ENCODE results near the gene BCL2L11. TPM values are rescaled to one million over a fixed set of nuclear protein-coding genes. Genes with fewer than 3 reads are reported as not detected.
A peak's percentile ranks its signal among the peaks of the same experiment; 100 is the strongest.

The BCL2L11 gene
- total RNA-seq, 2 experiments from 2014 or later: 11.7 to 16.5 TPM

- Mint-ChIP-seq H3K36me3 (ENCODE audit: low read depth) (no peaks in the 10 kb centered on the region), H3K27ac (no peak overlapping the region), H3K4me1 (ENCODE audit: low read depth) (peaks cover 1% of the 10 kb centered on the region), H3K9me3 (ENCODE audit: insufficient read depth) (no peaks in the 10 kb centered on the region), H3K27me3 (ENCODE audit: low read depth) (no peaks in the 10 kb centered on the region), H3K4me3 (no peak overlapping the region)
- DNase-seq (no peak), ATAC-seq (no peak)
- POLR2A ChIA-PET: no interaction called here
- CTCF ChIA-PET: no interaction called here
Measured at GRCh38 chr2:111186933-111187332, 66.2 kb downstream of the BCL2L11 start.

- CTCF ChIA-PET: interaction anchor here (0.9 kb wide), 1 partner anchor 9 kb away, joined by 3 read pairs; no protein-coding TSS in a partner anchor
- POLR2A ChIA-PET: no interaction called here
- Mint-ChIP-seq H3K27me3 (ENCODE audit: low read depth) (no peaks in the 10 kb centered on the region), H3K9me3 (ENCODE audit: insufficient read depth) (no peaks in the 10 kb centered on the region), H3K27ac (no peak overlapping the region), H3K4me3 (no peak overlapping the region), H3K36me3 (ENCODE audit: low read depth) (no peaks in the 10 kb centered on the region), H3K4me1 (ENCODE audit: low read depth) (peaks cover 4% of the 10 kb centered on the region)
- ATAC-seq (no peak), DNase-seq (no peak)
Measured at GRCh38 chr2:111188681-111189080, 68.0 kb downstream of the BCL2L11 start.

GRCh38 chr2:111189106-111189505 lies 68.4 kb downstream of the BCL2L11 start:
- Mint-ChIP-seq H3K4me3 (no peak overlapping the region), H3K36me3 (ENCODE audit: low read depth) (no peaks in the 10 kb centered on the region), H3K4me1 (ENCODE audit: low read depth) (peaks cover 4% of the 10 kb centered on the region), H3K27me3 (ENCODE audit: low read depth) (no peaks in the 10 kb centered on the region), H3K27ac (no peak overlapping the region), H3K9me3 (ENCODE audit: insufficient read depth) (no peaks in the 10 kb centered on the region)
- ATAC-seq (no peak), DNase-seq (no peak)
- ChIA-PET CTCF (interaction anchor here (0.9 kb wide), 1 partner anchor 8 kb away, joined by 3 read pairs; no protein-coding TSS in a partner anchor), POLR2A (no interaction called here)

- Mint-ChIP-seq H3K4me3 (no peak overlapping the region), H3K27me3 (ENCODE audit: low read depth) (no peaks in the 10 kb centered on the region), H3K27ac (no peak overlapping the region), H3K36me3 (ENCODE audit: low read depth) (no peaks in the 10 kb centered on the region), H3K9me3 (ENCODE audit: insufficient read depth) (no peaks in the 10 kb centered on the region), H3K4me1 (ENCODE audit: low read depth) (peaks cover 4% of the 10 kb centered on the region)
- ATAC-seq (no peak), DNase-seq (peak; percentile 14)
- ChIA-PET POLR2A (no interaction called here), CTCF (no interaction called here)
Measured at GRCh38 chr2:111190816-111191540, 70.3 kb downstream of the BCL2L11 start.

- Mint-ChIP-seq H3K4me1 (ENCODE audit: low read depth) (peaks cover 9% of the 10 kb centered on the region), H3K9me3 (ENCODE audit: insufficient read depth) (no peaks in the 10 kb centered on the region), H3K27me3 (ENCODE audit: low read depth) (no peaks in the 10 kb centered on the region), H3K27ac (no peak overlapping the region), H3K4me3 (no peak overlapping the region), H3K36me3 (ENCODE audit: low read depth) (no peaks in the 10 kb centered on the region)
- ATAC-seq: no peak
- POLR2A ChIA-PET: no interaction called here
- CTCF ChIA-PET: no interaction called here
- DNase-seq: peak; percentile 20
Measured at GRCh38 chr2:111191877-111192276, 71.2 kb downstream of the BCL2L11 start.

- no peak for ATAC-seq
- POLR2A ChIA-PET: interaction anchor here (1.2 kb wide), 1 partner anchor 9 kb away, joined by 4 read pairs; no protein-coding TSS in a partner anchor
- Mint-ChIP-seq H3K4me3 (no peak overlapping the region), H3K27ac (no peak overlapping the region), H3K27me3 (ENCODE audit: low read depth) (no peaks in the 10 kb centered on the region), H3K36me3 (ENCODE audit: low read depth) (no peaks in the 10 kb centered on the region), H3K9me3 (ENCODE audit: insufficient read depth) (no peaks in the 10 kb centered on the region), H3K4me1 (ENCODE audit: low read depth) (peaks cover 9% of the 10 kb centered on the region)
- no peak for DNase-seq
- CTCF ChIA-PET: no interaction called here
Measured at GRCh38 chr2:111192776-111193368, 72.2 kb downstream of the BCL2L11 start.

- CTCF ChIA-PET: interaction anchor here (0.9 to 1.0 kb wide), 3 partner anchors 27 to 70 kb away, joined by 3 to 4 read pairs (median 4); no protein-coding TSS in a partner anchor
- Mint-ChIP-seq H3K9me3 (ENCODE audit: insufficient read depth) (no peaks in the 10 kb centered on the region), H3K36me3 (ENCODE audit: low read depth) (no peaks in the 10 kb centered on the region), H3K27me3 (ENCODE audit: low read depth) (no peaks in the 10 kb centered on the region), H3K4me1 (ENCODE audit: low read depth) (peaks cover 9% of the 10 kb centered on the region), H3K4me3 (no peak overlapping the region), H3K27ac (no peak overlapping the region)
- POLR2A ChIA-PET: interaction anchor here (0.9 to 1.4 kb wide), 2 partner anchors 9 to 14 kb away, joined by 3 to 4 read pairs; no protein-coding TSS in a partner anchor
- no peak for ATAC-seq
- DNase-seq: peak; percentile 4
Measured at GRCh38 chr2:111194835-111195621, 74.3 kb downstream of the BCL2L11 start.

GRCh38 chr2:111196435-111196834 lies 75.7 kb downstream of the BCL2L11 start:
- peaks cover 9% of the 10 kb centered on the region for H3K4me1 Mint-ChIP-seq (ENCODE audit: low read depth)
- H3K9me3 Mint-ChIP-seq (ENCODE audit: insufficient read depth): no peaks in the 10 kb centered on the region
- CTCF ChIA-PET: interaction anchor here (2.2 kb wide), 1 partner anchor 384 kb away, joined by 6 read pairs; no protein-coding TSS in a partner anchor

GRCh38 chr2:111198701-111199100 lies 78.0 kb downstream of the BCL2L11 start:
- Mint-ChIP-seq H3K36me3 (ENCODE audit: low read depth) (no peaks in the 10 kb centered on the region), H3K27me3 (ENCODE audit: low read depth) (no peaks in the 10 kb centered on the region), H3K4me3 (no peak overlapping the region), H3K4me1 (ENCODE audit: low read depth) (peaks cover 5% of the 10 kb centered on the region), H3K9me3 (ENCODE audit: insufficient read depth) (no peaks in the 10 kb centered on the region), H3K27ac (no peak overlapping the region)
- ChIA-PET CTCF (interaction anchor here (2.2 kb wide), 1 partner anchor 387 kb away, joined by 6 read pairs; no protein-coding TSS in a partner anchor), POLR2A (no interaction called here)
- peak; percentile 13 for DNase-seq
- ATAC-seq: no peak

More at GRCh38 chr2:111196435-111196834, 75.7 kb downstream of the BCL2L11 start:
- POLR2A ChIA-PET: no interaction called here
- H3K4me3 Mint-ChIP-seq: no peak overlapping the region
- no peaks in the 10 kb centered on the region for H3K36me3 Mint-ChIP-seq (ENCODE audit: low read depth)
- ATAC-seq: no peak
- H3K27me3 Mint-ChIP-seq (ENCODE audit: low read depth): no peaks in the 10 kb centered on the region
- DNase-seq: peak; percentile 18
- no peak overlapping the region for H3K27ac Mint-ChIP-seq

GRCh38 chr2:111199840-111200239 lies 79.1 kb downstream of the BCL2L11 start:
- peaks cover 5% of the 10 kb centered on the region for H3K4me1 Mint-ChIP-seq (ENCODE audit: low read depth)
- ChIA-PET CTCF (no interaction called here), POLR2A (no interaction called here)
- ATAC-seq: no peak
- H3K9me3 Mint-ChIP-seq (ENCODE audit: insufficient read depth): no peaks in the 10 kb centered on the region
- DNase-seq: peak; percentile 5
- H3K27me3 Mint-ChIP-seq (ENCODE audit: low read depth): peaks cover 2% of the 10 kb centered on the region
- H3K36me3 Mint-ChIP-seq (ENCODE audit: low read depth): no peaks in the 10 kb centered on the region
- H3K27ac Mint-ChIP-seq: no peak overlapping the region
- H3K4me3 Mint-ChIP-seq: no peak overlapping the region

GRCh38 chr2:111200333-111200881 lies 79.7 kb downstream of the BCL2L11 start:
- CTCF ChIA-PET: no interaction called here
- POLR2A ChIA-PET: no interaction called here
- no peak overlapping the region for H3K4me3 Mint-ChIP-seq
- peaks cover 2% of the 10 kb centered on the region for H3K27me3 Mint-ChIP-seq (ENCODE audit: low read depth)
- H3K36me3 Mint-ChIP-seq (ENCODE audit: low read depth): no peaks in the 10 kb centered on the region
- ATAC-seq: no peak
- no peak for DNase-seq
- no peak overlapping the region for H3K27ac Mint-ChIP-seq
- peaks cover 5% of the 10 kb centered on the region for H3K4me1 Mint-ChIP-seq (ENCODE audit: low read depth)
- no peaks in the 10 kb centered on the region for H3K9me3 Mint-ChIP-seq (ENCODE audit: insufficient read depth)

Data from activated CD8-positive, alpha-beta T cell treated with anti-CD3 and anti-CD28 coated beads, Interleukin-2, amount 10 ng/mL, durations not matched to agents 7 days and 5 days (primary cell).